HG02759 (cell line): Measurements from ENCODE around the gene BHLHE23.
A peak's percentile ranks its signal among the peaks of the same experiment; 100 is the strongest.
"Not testable (repeated sequence)": the region's sequence is repeated elsewhere in the genome, so short reads cannot be mapped to it uniquely, and the experiment has no call there.

ENCODE experiments used
- ATAC-seq: cut with Tn5 transposase; IDR thresholded peaks from one replicate; pipeline ENCODE4 v1.9.1; 2021; ENCODE audit warnings: mild to moderate bottlenecking, moderate library complexity; ENCODE audit not compliant: unreplicated experiment

BHLHE23 gene

GRCh38 chr20:63043348-63044203 lies 36.8 kb upstream of the BHLHE23 start:
- no peak for ATAC-seq

- peak; percentile 73 for ATAC-seq
These were observed 35.8 kb upstream of the BHLHE23 start for GRCh38 chr20:63042448-63043071.

GRCh38 chr20:63041776-63042175 lies 35.0 kb upstream of the BHLHE23 start:
- no peak for ATAC-seq

- no peak for ATAC-seq
These were observed 31.0 kb upstream of the BHLHE23 start for GRCh38 chr20:63037669-63038268.

- ATAC-seq: no peak
These were observed 29.5 kb upstream of the BHLHE23 start for GRCh38 chr20:63036291-63036690.

GRCh38 chr20:63035603-63036185 lies 28.9 kb upstream of the BHLHE23 start:
- no peak for ATAC-seq

GRCh38 chr20:63034710-63035602 lies 28.2 kb upstream of the BHLHE23 start:
- ATAC-seq: not testable (repeated sequence)

GRCh38 chr20:63033794-63034709 lies 27.3 kb upstream of the BHLHE23 start:
- no peak for ATAC-seq

GRCh38 chr20:63032861-63033793 lies 26.4 kb upstream of the BHLHE23 start:
- ATAC-seq: peak; percentile 53

- no peak for ATAC-seq
These were observed 25.4 kb upstream of the BHLHE23 start for GRCh38 chr20:63032026-63032800.

GRCh38 chr20:63031251-63032014 lies 24.7 kb upstream of the BHLHE23 start:
- ATAC-seq: no peak

- no peak for ATAC-seq
These were observed 22.8 kb upstream of the BHLHE23 start for GRCh38 chr20:63029358-63030121.

GRCh38 chr20:63028461-63028921 lies 21.7 kb upstream of the BHLHE23 start:
- ATAC-seq: no peak

- ATAC-seq: no peak
These were observed 21.2 kb upstream of the BHLHE23 start for GRCh38 chr20:63027922-63028389.

- no peak for ATAC-seq
These were observed 20.6 kb upstream of the BHLHE23 start for GRCh38 chr20:63027221-63027921.
